Measurements from ENCODE around the gene CYTH1. TPM values are rescaled to one million over a fixed set of nuclear protein-coding genes. Genes with fewer than 3 reads are reported as not detected.
A peak's percentile ranks its signal among the peaks of the same experiment; 100 is the strongest.

Gene CYTH1
- polyA plus RNA-seq, 1 of the 3 experiments (the other 2 are of a cell fraction), result 23.8 TPM

GRCh38 chr17:78761789-78762406, 20.2 kb downstream of the CYTH1 start:
- no peaks in the 10 kb centered on the region for H3K36me3 ChIP-seq (replicated peaks in 1 of 2; ENCODE audit: control insufficient read depth in 1 of 2, insufficient read depth in 2 of 2, low read length in 1 of 2)
- peaks cover 89% of the 10 kb centered on the region for H3K79me2 ChIP-seq (ENCODE audit: insufficient read depth)
- H3K27ac ChIP-seq (ENCODE audit: low read depth in 2 of 2, low read length in 1 of 2), result peak overlapping the region; percentile 13 to 49; a peak in 3 of 4 replicates
- H4K20me1 ChIP-seq (ENCODE audit: insufficient read depth), result peaks cover 30% of the 10 kb centered on the region
- H3K9me2 ChIP-seq, result no peaks in the 10 kb centered on the region
- DNase-seq, result no peak
- ChIA-PET CTCF (interaction anchor here (1.4 to 2.4 kb wide), 2 partner anchors 16 to 53 kb away, joined by 3 to 7 read pairs; no protein-coding TSS in a partner anchor), POLR2A (no interaction called here)
- no peak overlapping the region for H3K9ac ChIP-seq
- no peak overlapping the region for H2AFZ ChIP-seq (ENCODE audit: low read depth)
- no peaks in the 10 kb centered on the region for H3K9me3 ChIP-seq
- H3K4me1 ChIP-seq (ENCODE audit: control insufficient read depth in 1 of 2, insufficient read depth in 2 of 2, low read depth in 1 of 2, low read length in 1 of 2), result peaks cover 11 to 28% of the 10 kb centered on the region in 2 experiments
- no peaks in the 10 kb centered on the region for H3K27me3 ChIP-seq (ENCODE audit: insufficient read depth)
- WGBS (ENCODE audit: low lambda C conversion rate), result 64% methylated on average over 5 of the region's 5 CpGs
- H3K4me3 ChIP-seq (ENCODE audit: low read depth in 2 of 2, low read length in 1 of 2), result no peak overlapping the region
- no peak for TF ChIP-seq MXI1 (IDR thresholded peaks at IDR 0.05; ENCODE audit: low read depth, low read length)
- peak; percentile 22; the same call in 1 of the 2 replicates for TF ChIP-seq TCF12 (IDR thresholded peaks at IDR 0.05)
- 0 out of 2 replicates have a peak, but pooled peaks have one; percentile 6 for TF ChIP-seq FOSL2 (IDR thresholded peaks at IDR 0.05; ENCODE audit: borderline replicate concordance, low read depth)
- peak; percentile 42; the same call in 1 of the 2 replicates for TF ChIP-seq USF1 (IDR thresholded peaks at IDR 0.05; ENCODE audit: borderline replicate concordance, low read depth)
- TF ChIP-seq FOXM1 (IDR thresholded peaks at IDR 0.05; ENCODE audit: low read depth), result no peak
- no peak for TF ChIP-seq ZBTB33 (IDR thresholded peaks at IDR 0.05; ENCODE audit: borderline replicate concordance, low read depth)
- TF ChIP-seq RFX5 (IDR thresholded peaks at IDR 0.05; ENCODE audit: low read length), result no peak
- TF ChIP-seq MAX (IDR thresholded peaks at IDR 0.05; ENCODE audit: low read depth), result peak; percentile 56; the same call in 1 of the 2 replicates
- H3K4me2 ChIP-seq, result no peak overlapping the region; the same call in 1 of the 2 replicates
- peaks cover 13% of the 10 kb centered on the region for H3F3A ChIP-seq (replicated peaks; ENCODE audit: insufficient read depth)

- peaks cover 11 to 28% of the 10 kb centered on the region in 2 experiments for H3K4me1 ChIP-seq (ENCODE audit: control insufficient read depth in 1 of 2, insufficient read depth in 2 of 2, low read depth in 1 of 2, low read length in 1 of 2)
- peaks cover 89% of the 10 kb centered on the region for H3K79me2 ChIP-seq (ENCODE audit: insufficient read depth)
- no peak overlapping the region for H2AFZ ChIP-seq (ENCODE audit: low read depth)
- H3K27me3 ChIP-seq (ENCODE audit: insufficient read depth), result no peaks in the 10 kb centered on the region
- no peak overlapping the region for H3K4me3 ChIP-seq (ENCODE audit: low read depth in 2 of 2, low read length in 1 of 2)
- no peaks in the 10 kb centered on the region for H3K9me2 ChIP-seq
- no peaks in the 10 kb centered on the region for H3K9me3 ChIP-seq
- peak overlapping the region in 1 of 2 experiments; percentile 2; a peak in 1 of 4 replicates for H3K27ac ChIP-seq (ENCODE audit: low read depth in 2 of 2, low read length in 1 of 2)
- no peak overlapping the region for H3K9ac ChIP-seq
- no peak for DNase-seq
- WGBS (ENCODE audit: low lambda C conversion rate), result 96% methylated on average over 5 of the region's 5 CpGs
- TF ChIP-seq FOSL2 (IDR thresholded peaks at IDR 0.05; ENCODE audit: borderline replicate concordance, low read depth) (no peak), TCF12 (IDR thresholded peaks at IDR 0.05) (no peak), IRF3 (IDR thresholded peaks at IDR 0.05; ENCODE audit: low read depth, low read length) (no peak), USF2 (IDR thresholded peaks at IDR 0.05; ENCODE audit: borderline replicate concordance, low read depth, low read length) (no peak), NFIC (IDR thresholded peaks at IDR 0.05; ENCODE audit: borderline replicate concordance) (no peak), POLR2AphosphoS5 (IDR thresholded peaks at IDR 0.05; ENCODE audit: low read depth, low read length) (no peak), YY1 (IDR thresholded peaks at IDR 0.05; ENCODE audit: low read depth) (no peak), TEAD4 (IDR thresholded peaks at IDR 0.05; ENCODE audit: borderline replicate concordance, insufficient read depth) (no peak), SMC3 (IDR thresholded peaks at IDR 0.05; ENCODE audit: low read depth, low read length) (no peak), MEF2A (IDR thresholded peaks at IDR 0.05; ENCODE audit: borderline replicate concordance, low read depth) (no peak), CTCF (IDR thresholded peaks at IDR 0.05) (no peak), EZH2phosphoT487 (IDR thresholded peaks at IDR 0.05; ENCODE audit: borderline replicate concordance, low read depth) (no peak), FOXM1 (IDR thresholded peaks at IDR 0.05; ENCODE audit: low read depth) (no peak), ELF1 (IDR thresholded peaks at IDR 0.05) (no peak)
- ChIA-PET CTCF (interaction anchor here (1.4 to 2.1 kb wide), 2 partner anchors 10 to 48 kb away, joined by 4 to 10 read pairs; no protein-coding TSS in a partner anchor), POLR2A (no interaction called here)
- H3K36me3 ChIP-seq (replicated peaks in 1 of 2; ENCODE audit: control insufficient read depth in 1 of 2, insufficient read depth in 2 of 2, low read length in 1 of 2), result no peaks in the 10 kb centered on the region
- H3K4me2 ChIP-seq, result no peak overlapping the region
- H4K20me1 ChIP-seq (ENCODE audit: insufficient read depth), result peaks cover 24% of the 10 kb centered on the region; the same call in 1 of the 2 replicates
- H3F3A ChIP-seq (replicated peaks; ENCODE audit: insufficient read depth), result peaks cover 13% of the 10 kb centered on the region
These were observed 22.1 kb downstream of the CYTH1 start for GRCh38 chr17:78759969-78760352.
